ENCODE results near the gene C12orf43. TPM values are rescaled to one million over a fixed set of nuclear protein-coding genes. Genes with fewer than 3 reads are reported as not detected.
"Not testable (repeated sequence)": the region's sequence is repeated elsewhere in the genome, so short reads cannot be mapped to it uniquely, and the experiment has no call there.

C12orf43 gene
- 15.1 and 21.2 TPM in 2 replicates for total RNA-seq (ENCODE audit: low replicate concordance)
- long read RNA-seq, full-length matches to known transcripts: 5 of 23 reads
- long read RNA-seq, partial matches to known transcripts: 0 of 23 reads
- long read RNA-seq, other reads (novel, unspliced or antisense): 18 of 23 reads

- H3K4me3 Mint-ChIP-seq: peak within 1 kb of the TSS; percentile 98
- no peak for TF ChIP-seq CTCF (conservative IDR thresholded peaks at IDR 0.05)
- peaks cover 3% of the 10 kb centered on the region for H3K27me3 Mint-ChIP-seq
- peak; percentile 89 for DNase-seq (ENCODE audit: extremely low spot score, unreplicated experiment)
- H3K27ac Mint-ChIP-seq: peak within 1 kb of the TSS; percentile 93
- no peaks in the 10 kb centered on the region for H3K36me3 Mint-ChIP-seq
- H3K4me1 Mint-ChIP-seq (ENCODE audit: unreplicated experiment): peaks cover 15% of the 10 kb centered on the region
- H3K9me3 Mint-ChIP-seq: no peaks in the 10 kb centered on the region
These were observed at the start of gene C12orf43 for GRCh38 chr12:121015825-121016766. Gene C12orf43, minus strand, starts transcription at chr12:121016487. Its CDS starts 13 bp downstream, at chr12:121016474.

GRCh38 chr12:121065345-121065744, 49.1 kb upstream of the C12orf43 start:
- H3K27ac Mint-ChIP-seq: no peak overlapping the region
- no peaks in the 10 kb centered on the region for H3K36me3 Mint-ChIP-seq
- no peaks in the 10 kb centered on the region for H3K4me1 Mint-ChIP-seq (ENCODE audit: unreplicated experiment)
- no peaks in the 10 kb centered on the region for H3K27me3 Mint-ChIP-seq
- H3K9me3 Mint-ChIP-seq: no peaks in the 10 kb centered on the region
- H3K4me3 Mint-ChIP-seq: no peak overlapping the region
- TF ChIP-seq CTCF (conservative IDR thresholded peaks at IDR 0.05): no peak
- peak; percentile 18 for DNase-seq (ENCODE audit: extremely low spot score, unreplicated experiment)

GRCh38 chr12:121064586-121064985, 48.3 kb upstream of the C12orf43 start:
- not testable (repeated sequence) for H3K4me3 Mint-ChIP-seq; H3K4me1 Mint-ChIP-seq (ENCODE audit: unreplicated experiment); H3K9me3 Mint-ChIP-seq; H3K27ac Mint-ChIP-seq; H3K36me3 Mint-ChIP-seq; H3K27me3 Mint-ChIP-seq
- DNase-seq (ENCODE audit: extremely low spot score, unreplicated experiment): peak; percentile 36

GRCh38 chr12:121064116-121064515, 47.8 kb upstream of the C12orf43 start:
- Mint-ChIP-seq H3K27ac (no peak overlapping the region), H3K4me3 (no peak overlapping the region), H3K27me3 (no peaks in the 10 kb centered on the region), H3K4me1 (ENCODE audit: unreplicated experiment) (no peaks in the 10 kb centered on the region), H3K9me3 (no peaks in the 10 kb centered on the region), H3K36me3 (no peaks in the 10 kb centered on the region)
- no peak for DNase-seq (ENCODE audit: extremely low spot score, unreplicated experiment)
- no peak for TF ChIP-seq CTCF (conservative IDR thresholded peaks at IDR 0.05)

GRCh38 chr12:121062391-121063045, 46.2 kb upstream of the C12orf43 start:
- H3K9me3 Mint-ChIP-seq: no peaks in the 10 kb centered on the region
- peak; percentile 10 for DNase-seq (ENCODE audit: extremely low spot score, unreplicated experiment)
- no peaks in the 10 kb centered on the region for H3K36me3 Mint-ChIP-seq
- no peak overlapping the region for H3K4me3 Mint-ChIP-seq
- no peak for TF ChIP-seq CTCF (conservative IDR thresholded peaks at IDR 0.05)
- no peaks in the 10 kb centered on the region for H3K27me3 Mint-ChIP-seq
- H3K27ac Mint-ChIP-seq: no peak overlapping the region
- no peaks in the 10 kb centered on the region for H3K4me1 Mint-ChIP-seq (ENCODE audit: unreplicated experiment)

GRCh38 chr12:121061831-121062230, 45.5 kb upstream of the C12orf43 start:
- H3K27me3 Mint-ChIP-seq: peaks cover 4% of the 10 kb centered on the region
- no peaks in the 10 kb centered on the region for H3K9me3 Mint-ChIP-seq
- no peaks in the 10 kb centered on the region for H3K36me3 Mint-ChIP-seq
- H3K27ac Mint-ChIP-seq: no peak overlapping the region
- TF ChIP-seq CTCF (conservative IDR thresholded peaks at IDR 0.05): peak; percentile 37
- no peak overlapping the region for H3K4me3 Mint-ChIP-seq
- DNase-seq (ENCODE audit: extremely low spot score, unreplicated experiment): no peak
- H3K4me1 Mint-ChIP-seq (ENCODE audit: unreplicated experiment): no peaks in the 10 kb centered on the region
